PFSK-1 (cell line): ENCODE results near the gene ATF7.

Experiments
- FOXP2 ChIP-seq: optimal IDR thresholded peaks from 2 replicates; pipeline ENCODE3; 2011; ENCODE audit warnings: borderline replicate concordance, control low read depth, inconsistent platforms; ENCODE audit not compliant: insufficient read depth; ENCODE audit errors: extremely low read length, extremely low read depth
- POLR2AphosphoS5 ChIP-seq: IDR thresholded peaks from 2 replicates; pipeline ENCODE4 v1.6.1; 2012; ENCODE audit warnings: low read depth, mild to moderate bottlenecking, control low read depth, low read length, moderate library complexity
- REST ChIP-seq, 2 experiments: IDR thresholded peaks; 2 replicates each; pipeline versions ENCODE4 v1.6.1 to v1.8.0; 2011 to 2012; ENCODE audit warnings: low read depth in 2 of 2, low read length in 2 of 2, control low read depth in 1 of 2, inconsistent platforms in 1 of 2, mild to moderate bottlenecking in 1 of 2, moderate library complexity in 1 of 2; ENCODE audit not compliant: insufficient read depth in 1 of 2
- SIN3A ChIP-seq: IDR thresholded peaks from 2 replicates; pipeline ENCODE4 v1.6.1; 2012; ENCODE audit warnings: mild to moderate bottlenecking, low read length, moderate library complexity, borderline replicate concordance; ENCODE audit not compliant: insufficient read depth
- TAF1 ChIP-seq: IDR thresholded peaks from 2 replicates; pipeline ENCODE4 v1.6.1; 2012; ENCODE audit warnings: low read length, control low read depth, borderline replicate concordance; ENCODE audit not compliant: insufficient read depth

The ATF7 gene

GRCh38 chr12:53659011-53659551 is 32.9 kb upstream of the ATF7 start:
- no peak for TF ChIP-seq SIN3A
- no peak for TF ChIP-seq TAF1
- TF ChIP-seq FOXP2, result no peak
- TF ChIP-seq POLR2AphosphoS5, result no peak
- TF ChIP-seq REST (IDR thresholded peaks at IDR 0.05; ENCODE audit: insufficient read depth in 1 of 2, low read depth in 2 of 2, low read length in 2 of 2), result no peak

- no peak for TF ChIP-seq POLR2AphosphoS5
- TF ChIP-seq TAF1, result no peak
- no peak for TF ChIP-seq SIN3A
- no peak for TF ChIP-seq FOXP2
- TF ChIP-seq REST (IDR thresholded peaks at IDR 0.05; ENCODE audit: insufficient read depth in 1 of 2, low read depth in 2 of 2, low read length in 2 of 2), result no peak
Measured at GRCh38 chr12:53657041-53657440, 30.9 kb upstream of the ATF7 start.

GRCh38 chr12:53653595-53653994 is 27.4 kb upstream of the ATF7 start:
- no peak for TF ChIP-seq FOXP2
- no peak for TF ChIP-seq REST (IDR thresholded peaks at IDR 0.05; ENCODE audit: insufficient read depth in 1 of 2, low read depth in 2 of 2, low read length in 2 of 2)
- TF ChIP-seq POLR2AphosphoS5, result no peak

GRCh38 chr12:53652366-53652765 is 26.2 kb upstream of the ATF7 start:
- TF ChIP-seq TAF1 (no peak), FOXP2 (no peak), SIN3A (no peak), POLR2AphosphoS5 (no peak), REST (IDR thresholded peaks at IDR 0.05; ENCODE audit: insufficient read depth in 1 of 2, low read depth in 2 of 2, low read length in 2 of 2) (no peak)

GRCh38 chr12:53651737-53652136 is 25.6 kb upstream of the ATF7 start:
- TF ChIP-seq POLR2AphosphoS5 (no peak), FOXP2 (no peak), TAF1 (no peak), REST (IDR thresholded peaks at IDR 0.05; ENCODE audit: insufficient read depth in 1 of 2, low read depth in 2 of 2, low read length in 2 of 2) (no peak)
